Activated CD8-positive, alpha-beta memory T cell treated with anti-CD3 and anti-CD28 coated beads for 1 hour (primary cell): ENCODE results near the gene HP.
"Not testable (repeated sequence)": the region's sequence is repeated elsewhere in the genome, so short reads cannot be mapped to it uniquely, and the experiment has no call there.

Experiments
- DNase-seq, 2 donors: peaks; one replicate each; pipeline ENCODE4 v3.0.0-alpha.2; 2020; ENCODE audit warnings: low read depth in 1 of 2; ENCODE audit errors: extremely low read depth in 1 of 2

The HP gene

GRCh38 chr16:72043058-72043457 lies 11.2 kb upstream of the HP start:
- no peak for DNase-seq

GRCh38 chr16:72043539-72043938 lies 10.8 kb upstream of the HP start:
- DNase-seq = no peak

GRCh38 chr16:72044296-72044695 lies 10.0 kb upstream of the HP start:
- DNase-seq = no peak

DNA sequence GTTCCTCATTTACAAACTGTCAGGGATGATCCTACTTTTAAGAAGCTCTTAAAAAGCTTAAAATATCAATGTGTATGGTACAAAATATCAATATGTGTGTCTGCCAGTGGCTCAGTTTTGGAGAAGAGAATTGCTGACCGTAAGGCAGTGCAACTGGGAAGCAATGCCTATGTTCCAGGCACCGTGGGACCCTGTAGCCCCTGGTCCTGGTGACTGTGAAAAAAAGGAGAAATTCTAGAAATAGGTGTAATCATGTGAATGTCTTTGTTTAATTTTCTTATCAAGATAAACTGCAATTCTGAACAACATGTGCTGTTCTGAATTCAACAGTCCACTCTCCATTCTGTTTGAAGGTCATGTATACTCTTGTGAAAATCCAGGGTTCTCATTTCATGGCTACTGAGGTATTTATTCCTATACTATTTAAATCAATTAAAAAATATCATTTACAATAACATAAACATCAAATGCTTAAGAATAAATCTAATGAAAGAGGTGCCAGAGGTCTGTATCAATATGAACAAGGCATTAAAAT lies 9.4 kb upstream of the HP start:
- DNase-seq = no peak

DNA sequence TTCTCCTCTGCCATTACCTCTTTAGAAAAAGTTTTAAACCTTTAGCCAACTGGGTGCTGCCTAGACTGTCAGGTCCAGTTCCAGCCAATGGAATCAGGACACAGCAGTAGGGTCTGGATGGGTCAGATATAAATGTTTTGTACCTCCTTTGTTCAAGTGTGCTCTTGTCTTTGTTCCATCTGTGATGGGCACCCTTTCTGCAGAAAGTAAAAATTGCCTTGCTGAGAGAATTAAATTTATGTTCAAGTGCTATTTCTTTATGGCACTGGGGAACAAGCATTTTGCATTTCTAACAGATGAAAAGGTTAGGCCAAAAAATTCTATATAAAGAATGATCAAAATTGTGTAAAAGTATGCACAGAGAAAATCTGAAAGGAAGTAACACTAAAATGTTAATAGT lies 5.2 kb upstream of the HP start:
- no peak for DNase-seq

DNA sequence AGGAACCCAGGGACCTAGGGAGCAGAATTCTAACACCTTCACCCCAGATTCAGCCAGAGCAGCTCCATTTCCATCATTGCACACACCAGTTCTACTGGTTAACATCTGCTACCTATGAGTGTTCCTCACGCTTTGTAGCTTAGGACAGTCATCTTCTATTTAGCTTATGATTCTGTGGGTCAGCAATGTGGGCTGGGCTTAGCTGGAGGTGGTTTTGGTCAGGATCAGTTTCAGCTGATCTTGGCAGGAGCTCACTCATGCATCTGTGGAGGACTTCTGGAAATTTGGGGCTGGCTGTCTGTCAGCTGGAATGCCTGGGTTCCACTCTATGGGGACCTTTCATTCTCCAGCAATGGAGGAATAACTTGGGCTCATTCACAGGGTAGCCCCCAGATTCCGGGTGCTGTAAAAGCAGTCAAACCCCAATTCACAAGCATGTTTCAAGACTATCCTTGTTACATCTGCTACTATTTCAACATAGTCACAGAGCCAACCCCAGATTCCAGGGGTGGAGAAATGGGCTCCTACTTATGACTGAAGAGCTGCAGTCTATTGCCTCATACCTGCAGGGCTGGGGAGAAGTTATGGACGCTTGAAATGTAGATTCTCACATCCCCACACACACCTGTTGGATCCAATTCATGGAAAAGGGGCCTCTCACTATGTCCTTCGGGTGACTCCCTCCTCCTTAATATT lies 3.4 kb upstream of the HP start:
- DNase-seq = no peak

DNA sequence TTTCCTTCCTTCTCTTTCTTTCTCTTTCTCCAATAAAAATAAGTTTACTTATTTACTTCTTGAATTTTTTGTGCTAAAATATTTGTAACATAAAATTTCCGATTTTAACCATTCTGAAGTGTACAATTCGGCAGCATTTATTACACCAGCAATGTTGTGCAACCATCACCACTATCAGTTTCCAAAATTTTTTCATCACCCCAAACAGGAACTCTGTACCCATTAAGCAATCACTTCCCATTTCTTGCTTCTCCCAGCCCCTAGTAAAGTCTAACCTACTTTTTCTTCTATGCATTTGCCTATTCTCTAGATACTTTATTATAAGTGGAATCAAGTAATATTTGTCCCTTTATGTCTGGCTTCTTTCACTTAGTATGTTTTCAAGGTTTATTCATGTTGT lies 2.5 kb upstream of the HP start:
- no peak for DNase-seq

GRCh38 chr16:72055911-72056310 lies 1.6 kb downstream of the HP start:
- DNase-seq = no peak

- not testable (repeated sequence) for DNase-seq
Measured at GRCh38 chr16:72057313-72057712, 3.0 kb downstream of the HP start.

DNA sequence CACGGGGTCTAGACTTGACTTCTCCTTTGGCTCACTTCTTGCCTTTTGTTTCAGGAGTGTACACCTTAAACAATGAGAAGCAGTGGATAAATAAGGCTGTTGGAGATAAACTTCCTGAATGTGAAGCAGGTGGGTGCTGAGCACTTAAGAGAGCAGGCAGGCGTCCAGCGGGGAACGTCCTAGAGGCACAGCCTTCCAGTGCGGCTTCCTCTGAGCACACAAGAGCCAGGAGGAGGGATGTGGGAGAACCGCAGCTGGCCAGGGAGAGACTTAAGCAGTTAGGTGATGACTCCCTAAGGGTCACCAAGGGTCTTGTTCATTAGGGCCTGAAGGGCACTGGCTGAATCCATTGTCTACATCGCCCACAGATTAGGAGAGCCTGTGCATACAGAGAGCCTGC lies 4.8 kb downstream of the HP start:
- DNase-seq = not testable (repeated sequence)

DNA sequence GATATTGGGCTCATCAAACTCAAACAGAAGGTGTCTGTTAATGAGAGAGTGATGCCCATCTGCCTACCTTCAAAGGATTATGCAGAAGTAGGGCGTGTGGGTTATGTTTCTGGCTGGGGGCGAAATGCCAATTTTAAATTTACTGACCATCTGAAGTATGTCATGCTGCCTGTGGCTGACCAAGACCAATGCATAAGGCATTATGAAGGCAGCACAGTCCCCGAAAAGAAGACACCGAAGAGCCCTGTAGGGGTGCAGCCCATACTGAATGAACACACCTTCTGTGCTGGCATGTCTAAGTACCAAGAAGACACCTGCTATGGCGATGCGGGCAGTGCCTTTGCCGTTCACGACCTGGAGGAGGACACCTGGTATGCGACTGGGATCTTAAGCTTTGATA lies 6.1 kb downstream of the HP start:
- no peak for DNase-seq

GRCh38 chr16:72061564-72061963 lies 7.3 kb downstream of the HP start:
- DNase-seq = no peak

DNA sequence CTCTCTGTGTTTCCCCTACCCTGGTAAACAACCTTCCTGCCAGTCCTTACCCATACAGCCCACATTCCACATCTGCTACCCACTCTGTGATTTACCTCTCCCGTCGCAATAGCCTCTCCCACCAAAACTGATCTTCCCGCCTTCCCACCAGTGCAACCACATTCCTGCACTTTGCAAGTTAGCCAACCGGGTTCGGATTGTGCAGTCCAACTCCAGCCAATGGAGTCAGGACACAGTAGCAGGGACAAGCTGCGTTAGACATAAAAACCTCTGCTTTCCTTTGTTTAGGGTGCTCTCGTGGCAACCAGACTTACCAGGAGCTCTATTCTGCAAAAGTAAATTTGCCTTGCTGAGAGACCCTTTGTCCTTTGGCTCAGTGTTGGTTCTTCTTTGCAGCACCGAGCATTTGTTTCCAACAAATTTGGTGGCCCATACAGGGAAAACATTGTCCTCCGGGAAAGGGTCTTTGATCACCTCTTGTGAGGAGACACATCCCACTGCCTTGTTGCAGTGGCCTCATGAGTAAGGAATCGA lies 10.1 kb downstream of the HP start:
- DNase-seq = no peak

GRCh38 chr16:72066747-72067146 lies 12.4 kb downstream of the HP start:
- DNase-seq = no peak

GRCh38 chr16:72068930-72069329 lies 14.6 kb downstream of the HP start:
- DNase-seq = no peak

- no peak for DNase-seq
Measured at GRCh38 chr16:72072514-72073342, 18.4 kb downstream of the HP start.

DNA sequence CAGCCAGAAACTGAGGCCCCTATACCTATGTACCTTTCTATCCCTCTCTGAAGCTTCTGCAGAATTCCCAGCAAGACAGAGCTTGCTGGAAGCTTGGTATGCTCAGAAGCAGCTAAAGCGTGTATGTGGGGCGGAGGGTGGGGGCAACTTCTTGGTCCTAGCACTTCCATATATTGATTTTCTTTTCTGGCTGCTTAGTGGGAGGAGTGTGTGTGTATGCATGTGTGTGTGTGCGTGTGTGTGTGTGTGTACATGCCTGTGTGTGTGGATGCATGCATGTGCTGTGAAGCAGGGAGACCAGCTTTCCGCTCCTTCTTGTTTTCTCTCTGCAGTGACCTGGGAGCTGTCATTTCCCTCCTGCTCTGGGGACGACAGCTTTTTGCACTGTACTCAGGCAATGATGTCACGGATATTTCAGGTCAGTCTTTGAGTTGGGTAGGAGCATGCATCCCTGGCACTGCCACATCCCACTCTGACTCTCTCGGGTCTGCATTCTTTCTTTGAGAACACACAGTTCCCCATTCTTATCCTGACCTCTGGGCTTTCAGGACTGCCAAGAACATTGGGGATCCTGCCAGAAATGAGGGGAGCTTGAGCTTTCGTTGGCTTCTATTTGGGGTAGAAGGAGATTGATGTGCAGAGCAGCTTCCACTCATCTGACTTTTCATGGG lies 19.4 kb downstream of the HP start:
- no peak for DNase-seq

- not testable (repeated sequence) for DNase-seq
Measured at GRCh38 chr16:72075067-72075466, 20.8 kb downstream of the HP start.

DNA sequence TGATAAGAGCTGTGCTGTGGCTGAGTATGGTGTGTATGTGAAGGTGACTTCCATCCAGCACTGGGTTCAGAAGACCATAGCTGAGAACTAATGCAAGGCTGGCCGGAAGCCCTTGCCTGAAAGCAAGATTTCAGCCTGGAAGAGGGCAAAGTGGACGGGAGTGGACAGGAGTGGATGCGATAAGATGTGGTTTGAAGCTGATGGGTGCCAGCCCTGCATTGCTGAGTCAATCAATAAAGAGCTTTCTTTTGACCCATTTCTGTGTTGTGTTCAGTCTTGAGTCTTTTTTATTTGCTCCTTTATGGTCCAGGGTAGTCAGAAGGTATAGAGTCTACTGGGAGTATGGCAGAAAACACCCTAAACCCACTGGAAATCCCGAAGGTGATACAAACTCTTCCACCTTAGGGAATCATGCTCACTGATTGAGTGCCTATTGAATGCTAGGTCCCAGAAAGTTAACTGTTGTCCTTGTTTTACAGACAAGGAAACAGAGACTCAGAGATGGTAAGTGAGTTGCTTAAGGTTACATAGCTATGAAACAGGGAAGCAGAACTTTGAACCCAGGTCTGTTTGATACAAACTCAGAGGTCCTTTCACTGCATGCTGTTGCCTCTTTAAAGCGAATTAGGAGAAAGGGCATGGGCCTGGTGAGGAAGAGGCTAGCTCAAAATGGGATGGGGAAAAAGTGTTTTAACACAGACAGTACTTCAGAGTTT lies 22.8 kb downstream of the HP start:
- not testable (repeated sequence) for DNase-seq

DNA sequence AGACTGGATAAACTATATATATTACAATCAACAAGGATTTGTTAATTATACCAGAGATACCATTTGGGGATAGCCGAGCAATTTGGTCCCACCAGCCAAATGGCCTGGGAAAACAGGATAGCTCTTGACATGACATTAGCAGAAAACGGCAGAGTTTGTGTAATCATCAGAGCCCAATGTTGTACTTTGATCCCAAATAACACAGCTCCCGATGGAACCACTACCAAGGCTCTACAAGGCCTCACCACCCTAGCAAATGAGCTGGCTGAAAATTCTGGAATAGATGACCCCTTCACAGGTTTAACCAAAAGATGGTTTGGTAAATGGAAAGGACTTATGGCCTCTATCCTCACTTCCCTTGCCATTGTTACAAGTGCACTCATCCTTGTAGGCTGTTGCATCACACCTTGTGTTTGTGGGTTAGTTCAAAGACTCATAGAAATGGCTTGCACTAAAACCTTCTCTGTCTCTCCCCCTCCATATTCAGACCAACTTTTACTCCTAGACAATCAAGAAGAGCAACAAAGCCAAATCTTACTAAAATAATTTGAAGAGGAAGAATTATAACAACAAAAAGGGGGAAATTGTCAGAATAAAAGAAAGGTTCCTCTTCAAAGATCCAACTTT lies 29.6 kb downstream of the HP start:
- DNase-seq = no peak
